WERI-Rb-1 (cell line): Measurements from ENCODE around the gene OSR1.

Experiments used
- DNase-seq: peaks from one replicate; pipeline ENCODE4 v3.0.0-alpha.2; 2020
- H3K27ac ChIP-seq: fragments of 250-450 bp; sonication (Bioruptor Pico); 2 replicates; pipeline ENCODE4 v1.5.1; 2020; ENCODE audit warnings: mild to moderate bottlenecking, moderate library complexity
- H3K27me3 ChIP-seq: fragments of 250-450 bp; sonication (Bioruptor Pico); 2 replicates; pipeline ENCODE4 v1.5.1; 2021; ENCODE audit warnings: mild to moderate bottlenecking, low read depth, moderate library complexity; ENCODE audit not compliant: insufficient read depth, severe bottlenecking
- H3K36me3 ChIP-seq: fragments of 250-450 bp; sonication (Bioruptor Pico); 2 replicates; pipeline ENCODE4 v1.5.1; 2020; ENCODE audit warnings: mild to moderate bottlenecking, moderate library complexity
- H3K4me3 ChIP-seq: 2 replicates; pipeline ENCODE4 v1.5.1; 2011; ENCODE audit warnings: low read depth, mild to moderate bottlenecking, control low read depth, low read length
- H3K9me3 ChIP-seq: fragments of 250-450 bp; sonication (Bioruptor Pico); 2 replicates; pipeline ENCODE4 v1.5.1; 2021; ENCODE audit warnings: mild to moderate bottlenecking, moderate library complexity; ENCODE audit not compliant: severe bottlenecking
- TF ChIP-seq, protein P1 (sequence below): IDR thresholded peaks from 2 replicates; pipeline ENCODE4 v1.5.1; 2011; ENCODE audit warnings: low read depth, mild to moderate bottlenecking, control low read depth, inconsistent platforms, low read length

Gene OSR1

DNA sequence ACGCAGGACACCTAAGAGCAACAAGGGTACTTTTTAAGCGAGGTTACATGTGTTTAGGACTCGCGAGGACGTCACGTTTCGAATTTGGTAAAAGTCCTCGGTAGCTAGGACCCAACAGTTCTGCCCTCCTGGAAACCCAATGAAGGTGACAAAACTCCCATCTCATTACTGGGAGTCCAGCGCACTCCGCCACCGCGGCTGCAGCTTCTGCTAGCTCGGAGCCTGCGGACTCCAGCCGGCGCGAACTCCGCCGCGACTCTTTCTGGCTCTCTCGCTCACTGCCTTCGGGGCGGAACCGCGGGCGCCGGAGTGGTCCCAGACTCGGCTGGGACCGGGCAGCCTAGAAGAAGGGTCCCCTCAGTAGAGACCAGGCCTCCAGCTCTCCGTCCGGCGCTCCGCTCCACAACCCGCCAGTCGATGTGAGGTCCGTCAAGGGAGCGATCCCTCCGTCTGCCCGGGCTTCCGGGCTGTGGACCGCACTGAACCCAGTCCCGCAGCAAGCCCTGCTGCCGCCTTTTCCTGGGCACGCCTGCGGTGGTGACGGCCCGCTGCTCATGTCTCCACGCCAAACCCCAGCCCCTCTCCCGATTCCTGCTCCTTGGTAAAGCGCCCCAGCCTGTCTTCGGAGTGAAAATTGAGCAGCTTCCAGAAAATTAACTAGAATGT lies 3.0 kb upstream of the OSR1 start:
- Histone ChIP-seq H3K4me3 (peak overlapping the region; percentile 14; the same call in 1 of the 2 replicates), H3K27ac (no peak overlapping the region), H3K27me3 (peaks cover 99% of the 10 kb centered on the region), H3K36me3 (no peaks in the 10 kb centered on the region), H3K9me3 (peaks cover 7% of the 10 kb centered on the region)
- TF ChIP-seq, protein P1, sequence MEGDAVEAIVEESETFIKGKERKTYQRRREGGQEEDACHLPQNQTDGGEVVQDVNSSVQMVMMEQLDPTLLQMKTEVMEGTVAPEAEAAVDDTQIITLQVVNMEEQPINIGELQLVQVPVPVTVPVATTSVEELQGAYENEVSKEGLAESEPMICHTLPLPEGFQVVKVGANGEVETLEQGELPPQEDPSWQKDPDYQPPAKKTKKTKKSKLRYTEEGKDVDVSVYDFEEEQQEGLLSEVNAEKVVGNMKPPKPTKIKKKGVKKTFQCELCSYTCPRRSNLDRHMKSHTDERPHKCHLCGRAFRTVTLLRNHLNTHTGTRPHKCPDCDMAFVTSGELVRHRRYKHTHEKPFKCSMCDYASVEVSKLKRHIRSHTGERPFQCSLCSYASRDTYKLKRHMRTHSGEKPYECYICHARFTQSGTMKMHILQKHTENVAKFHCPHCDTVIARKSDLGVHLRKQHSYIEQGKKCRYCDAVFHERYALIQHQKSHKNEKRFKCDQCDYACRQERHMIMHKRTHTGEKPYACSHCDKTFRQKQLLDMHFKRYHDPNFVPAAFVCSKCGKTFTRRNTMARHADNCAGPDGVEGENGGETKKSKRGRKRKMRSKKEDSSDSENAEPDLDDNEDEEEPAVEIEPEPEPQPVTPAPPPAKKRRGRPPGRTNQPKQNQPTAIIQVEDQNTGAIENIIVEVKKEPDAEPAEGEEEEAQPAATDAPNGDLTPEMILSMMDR = no peak
- no peak for DNase-seq

DNA sequence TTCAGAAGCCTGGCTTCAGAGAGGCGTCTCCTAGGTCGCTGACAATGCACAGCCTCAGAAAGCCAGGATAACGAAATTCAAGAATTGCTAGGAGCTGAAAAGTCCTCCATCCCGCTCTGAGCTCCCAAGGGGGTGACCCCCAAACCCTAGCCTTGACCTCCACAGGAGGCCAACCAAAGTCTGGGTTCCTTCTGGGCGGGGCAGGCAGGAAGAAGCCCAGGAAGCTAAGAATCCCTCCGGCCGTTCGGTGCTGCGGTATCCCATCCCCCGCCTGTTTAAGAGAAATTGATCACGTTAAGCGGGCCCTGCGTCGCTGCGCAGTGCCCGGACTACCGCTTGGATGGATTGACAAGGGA lies 2.5 kb upstream of the OSR1 start:
- no peak for DNase-seq
- H3K27me3 ChIP-seq = peaks cover 99% of the 10 kb centered on the region
- no peak overlapping the region for H3K4me3 ChIP-seq

DNA sequence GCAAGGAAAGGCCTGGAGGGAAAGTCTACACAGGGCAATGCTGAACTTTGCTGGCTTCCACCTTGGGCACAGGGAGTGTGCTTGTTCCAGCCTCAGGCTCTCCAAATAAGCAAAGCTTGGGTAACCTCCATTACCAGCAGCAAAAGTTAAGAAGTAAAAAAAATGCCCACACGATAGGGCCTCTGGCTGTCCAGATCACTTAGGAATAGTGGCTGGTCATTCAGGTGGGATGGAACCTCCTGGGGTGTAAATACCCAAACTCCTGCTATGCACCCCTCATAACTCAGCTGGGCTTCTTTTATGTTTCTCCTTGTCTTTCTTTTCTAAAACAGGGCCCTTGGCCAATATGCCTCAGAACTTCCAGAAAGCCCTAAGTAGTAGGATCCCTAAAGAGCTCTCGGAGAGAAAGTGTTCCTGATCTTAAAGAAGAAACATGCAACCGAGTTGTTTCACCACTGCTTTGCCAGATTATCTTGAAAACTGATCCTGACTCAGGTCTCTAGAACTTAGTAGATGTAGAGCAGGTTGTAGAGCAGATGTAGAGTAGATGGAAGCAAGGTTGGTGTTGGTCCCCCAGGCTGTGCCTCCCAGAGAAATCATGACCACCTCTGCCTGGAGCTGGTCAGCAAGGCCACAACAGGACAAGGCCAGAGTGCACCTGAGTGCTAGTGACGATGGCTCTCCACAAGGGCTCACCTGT lies 2.0 kb upstream of the OSR1 start:
- TF ChIP-seq, protein P1 = no peak
- Histone ChIP-seq H3K36me3 (no peaks in the 10 kb centered on the region), H3K27ac (no peak overlapping the region), H3K9me3 (peaks cover 16% of the 10 kb centered on the region), H3K27me3 (peaks cover 99% of the 10 kb centered on the region), H3K4me3 (no peak overlapping the region)
- no peak for DNase-seq

More for the DNA sequence above, 2.5 kb upstream of the OSR1 start:
- Histone ChIP-seq H3K36me3 (no peaks in the 10 kb centered on the region), H3K27ac (no peak overlapping the region), H3K9me3 (peaks cover 12% of the 10 kb centered on the region)
- TF ChIP-seq, protein P1 = no peak

DNA sequence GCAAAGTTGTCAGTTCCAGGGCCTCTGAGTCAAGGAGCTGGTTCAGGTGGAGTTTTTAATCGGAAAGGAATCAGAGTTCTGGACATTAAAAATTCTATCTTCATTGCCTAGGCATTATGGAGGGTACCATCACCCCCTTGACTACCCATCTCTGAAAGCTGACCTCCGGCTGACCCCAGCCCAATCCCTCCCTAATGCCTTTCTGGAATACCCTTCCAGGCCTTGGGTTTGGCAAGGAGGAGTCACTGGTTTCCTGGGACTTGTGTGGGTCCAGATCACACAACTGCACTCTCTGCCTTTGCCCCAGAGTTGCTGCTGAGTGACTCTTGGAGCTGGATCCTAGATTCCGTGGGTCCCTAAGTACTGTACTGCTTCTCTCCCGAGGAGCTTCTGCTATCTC lies 1.0 kb upstream of the OSR1 start:
- Histone ChIP-seq H3K9me3 (peaks cover 21% of the 10 kb centered on the region), H3K27ac (no peak overlapping the region), H3K4me3 (no peak overlapping the region), H3K27me3 (peaks cover 99% of the 10 kb centered on the region), H3K36me3 (no peaks in the 10 kb centered on the region)
- TF ChIP-seq, protein P1 = no peak
- DNase-seq = no peak

DNA sequence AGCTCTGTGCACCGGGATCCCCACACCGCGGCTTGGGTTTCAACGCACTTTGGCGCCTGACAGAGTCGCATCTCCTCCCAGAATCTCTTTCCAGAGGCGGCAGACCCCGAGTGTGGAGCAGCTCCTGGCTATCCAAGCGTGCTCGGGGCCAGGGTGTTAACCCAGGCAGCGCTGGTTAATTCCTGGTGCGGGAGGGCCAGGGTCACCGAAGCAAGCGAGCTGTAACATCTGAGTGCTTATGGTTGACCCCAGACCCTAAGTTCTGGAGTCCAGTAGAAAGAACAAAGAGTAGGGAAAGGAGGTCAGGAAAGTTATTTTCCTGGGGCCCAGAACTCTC lies 566 bp upstream of the OSR1 start:
- peaks cover 99% of the 10 kb centered on the region for H3K27me3 ChIP-seq
- H3K36me3 ChIP-seq = no peaks in the 10 kb centered on the region
- no peak overlapping the region for H3K27ac ChIP-seq
- H3K4me3 ChIP-seq = peak overlapping the region; percentile 32
- no peak for DNase-seq
- TF ChIP-seq, protein P1 = no peak
- H3K9me3 ChIP-seq = peaks cover 21% of the 10 kb centered on the region
